ENCODE data around the gene EPB41L4B. TPM values are rescaled to one million over a fixed set of nuclear protein-coding genes. Genes with fewer than 3 reads are reported as not detected.
A peak's percentile ranks its signal among the peaks of the same experiment; 100 is the strongest.
"Not testable (repeated sequence)": the region's sequence is repeated elsewhere in the genome, so short reads cannot be mapped to it uniquely, and the experiment has no call there.

Gene EPB41L4B
- total RNA-seq (2014; rRNA removed; shearing (Covaris generic)), result 12.9 and 14.0 TPM in 2 replicates

GRCh38 chr9:109320742-109321448 lies at the start of gene EPB41L4B:
TSS of gene EPB41L4B (minus strand) at chr9:109321059. CDS start at chr9:109320446, 613 bp downstream.
- DNase-seq (ENCODE audit: low read depth), result peak; percentile 97

DNA sequence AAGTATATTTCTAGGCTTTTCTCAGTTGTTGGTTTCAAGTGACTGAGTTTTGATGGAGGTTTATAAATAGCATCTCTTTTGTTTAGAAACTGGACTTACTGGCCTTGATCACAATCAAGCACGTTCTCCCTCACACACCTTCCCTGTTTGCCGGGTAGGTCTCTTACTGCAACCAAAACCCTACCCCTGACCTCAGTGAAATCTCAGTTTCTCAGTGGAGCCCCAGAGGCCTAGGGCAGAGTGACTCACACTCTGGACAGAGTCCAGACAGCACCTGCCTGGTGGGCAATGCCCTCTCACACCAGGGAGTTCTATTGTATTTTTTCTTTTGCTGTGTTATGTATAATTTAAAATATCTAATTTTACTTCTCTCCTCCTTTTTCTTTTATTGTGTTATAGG lies 48.4 kb upstream of the EPB41L4B start:
- no peak for DNase-seq (ENCODE audit: low read depth)

GRCh38 chr9:109360771-109361170 lies 39.9 kb upstream of the EPB41L4B start:
- no peak for DNase-seq (ENCODE audit: low read depth)

DNA sequence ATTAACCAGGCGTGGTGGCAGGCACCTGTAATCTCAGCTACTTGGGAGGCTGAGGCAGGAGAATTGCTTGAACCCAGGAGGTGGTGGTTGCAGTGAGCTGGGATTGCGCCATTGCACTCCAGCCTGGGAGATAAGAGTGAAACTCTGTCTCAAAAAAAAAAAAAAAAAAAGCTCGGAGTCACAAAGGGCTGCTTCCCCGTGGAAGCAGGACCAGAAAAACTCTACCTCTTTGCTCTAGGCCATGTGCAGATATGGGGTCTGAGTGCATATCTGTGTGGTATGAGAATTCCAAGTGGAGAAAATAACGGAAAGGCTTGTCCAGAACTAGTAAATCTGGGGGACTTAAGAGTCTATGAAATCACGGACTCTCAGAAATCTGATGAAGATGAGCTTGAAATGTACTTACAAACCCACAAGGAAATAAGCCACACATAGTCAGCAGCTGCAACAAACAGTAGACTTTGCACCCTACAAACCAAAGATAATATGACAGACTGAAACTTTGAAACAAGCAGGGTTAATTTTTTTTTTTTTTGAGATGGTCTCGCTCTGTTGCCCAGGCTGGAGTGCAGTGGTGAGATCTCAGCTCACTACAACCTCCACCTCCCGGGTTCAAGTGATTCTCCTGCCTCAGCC lies 38.2 kb upstream of the EPB41L4B start:
- DNase-seq (ENCODE audit: low read depth), result not testable (repeated sequence)

- DNase-seq (ENCODE audit: low read depth), result peak; percentile 78
Observed at GRCh38 chr9:109355564-109356297, 34.9 kb upstream of the EPB41L4B start.

DNA sequence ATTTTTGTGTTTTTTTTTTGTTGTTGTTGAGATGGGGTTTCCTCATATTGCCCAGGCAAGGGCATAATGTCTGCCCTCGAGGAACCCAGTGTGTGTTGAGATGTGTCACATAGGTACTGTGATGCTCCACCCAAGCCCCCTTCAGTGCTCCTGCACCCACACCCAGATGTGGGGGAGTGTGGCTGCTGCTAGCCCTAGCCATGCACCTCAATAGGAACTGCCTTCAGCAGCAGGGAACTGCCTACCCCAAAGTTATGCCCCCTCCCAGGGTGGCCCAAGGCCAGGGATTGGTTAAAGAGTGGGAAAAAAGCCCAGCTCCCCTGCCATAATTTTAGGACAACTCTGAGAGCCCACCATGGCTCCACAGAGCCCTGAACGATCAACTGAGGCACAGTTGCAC lies 33.3 kb upstream of the EPB41L4B start:
- DNase-seq (ENCODE audit: low read depth), result no peak

DNA sequence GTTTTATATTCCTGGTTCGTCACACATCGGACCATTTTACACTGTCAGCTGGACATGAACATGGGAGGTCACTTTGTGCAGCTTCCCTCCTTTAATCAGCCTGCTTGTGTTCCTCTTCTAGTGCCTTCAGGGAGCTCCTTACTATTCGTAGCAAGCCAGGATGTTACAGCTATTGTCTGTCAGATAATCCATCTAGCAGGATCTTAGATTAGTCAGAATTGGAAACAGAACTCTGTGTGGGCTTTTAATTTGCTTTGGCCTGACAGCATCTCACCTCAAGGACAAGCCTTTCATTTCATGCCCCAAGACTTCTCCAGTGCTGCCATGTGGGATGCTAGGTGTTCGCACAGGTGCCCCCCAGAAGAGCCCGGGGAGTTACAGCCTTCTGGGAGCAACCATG lies 30.2 kb upstream of the EPB41L4B start:
- no peak for DNase-seq (ENCODE audit: low read depth)

GRCh38 chr9:109349421-109349846 lies 28.6 kb upstream of the EPB41L4B start:
- peak; percentile 80 for DNase-seq (ENCODE audit: low read depth)

DNA sequence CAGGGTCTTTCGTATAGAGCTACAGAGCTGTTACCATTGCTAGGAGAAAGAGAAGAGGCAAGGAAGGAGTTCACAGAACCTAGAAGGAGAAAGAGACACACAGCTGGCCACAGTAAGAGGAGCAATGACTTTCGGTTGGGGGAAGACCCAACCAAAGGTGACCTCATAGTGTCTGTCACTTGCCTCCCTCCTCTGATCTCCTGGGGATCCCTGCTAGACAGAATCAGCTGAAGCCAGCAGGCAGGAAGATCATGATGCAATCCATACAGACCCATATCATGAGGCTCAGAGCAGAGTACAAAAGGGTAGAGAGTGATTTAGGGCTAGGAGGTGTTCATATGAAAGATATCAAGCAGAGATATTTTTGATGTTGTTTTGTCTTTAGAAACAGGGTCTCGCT lies 26.0 kb upstream of the EPB41L4B start:
- DNase-seq (ENCODE audit: low read depth), result no peak

GRCh38 chr9:109344866-109345265 lies 24.0 kb upstream of the EPB41L4B start:
- DNase-seq (ENCODE audit: low read depth), result no peak

GRCh38 chr9:109342878-109343277 lies 22.0 kb upstream of the EPB41L4B start:
- no peak for DNase-seq (ENCODE audit: low read depth)

GRCh38 chr9:109341561-109341960 lies 20.7 kb upstream of the EPB41L4B start:
- no peak for DNase-seq (ENCODE audit: low read depth)

DNA sequence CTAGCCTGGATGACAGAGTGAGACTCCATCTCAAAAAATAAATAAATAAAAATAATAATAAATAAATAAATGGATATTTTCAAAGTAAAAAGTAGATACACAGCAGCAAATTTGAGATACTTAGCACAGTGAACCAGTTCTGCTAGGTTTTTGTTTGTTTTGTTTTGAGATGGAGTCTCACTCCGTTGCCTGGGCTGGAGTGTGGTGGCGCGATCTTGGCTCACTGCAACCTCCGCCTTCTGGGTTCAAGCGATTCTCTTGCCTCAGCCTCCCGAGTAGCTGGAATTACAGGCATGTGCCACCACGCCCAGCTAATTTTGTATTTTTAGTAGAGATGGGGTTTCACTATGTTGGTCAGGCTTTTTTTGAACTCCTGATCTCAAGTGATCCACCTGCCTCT lies 20.1 kb upstream of the EPB41L4B start:
- DNase-seq (ENCODE audit: low read depth), result not testable (repeated sequence)

GRCh38 chr9:109336409-109336808 lies 15.6 kb upstream of the EPB41L4B start:
- DNase-seq (ENCODE audit: low read depth), result no peak

GRCh38 chr9:109335929-109336328 lies 15.1 kb upstream of the EPB41L4B start:
- no peak for DNase-seq (ENCODE audit: low read depth)

DNA sequence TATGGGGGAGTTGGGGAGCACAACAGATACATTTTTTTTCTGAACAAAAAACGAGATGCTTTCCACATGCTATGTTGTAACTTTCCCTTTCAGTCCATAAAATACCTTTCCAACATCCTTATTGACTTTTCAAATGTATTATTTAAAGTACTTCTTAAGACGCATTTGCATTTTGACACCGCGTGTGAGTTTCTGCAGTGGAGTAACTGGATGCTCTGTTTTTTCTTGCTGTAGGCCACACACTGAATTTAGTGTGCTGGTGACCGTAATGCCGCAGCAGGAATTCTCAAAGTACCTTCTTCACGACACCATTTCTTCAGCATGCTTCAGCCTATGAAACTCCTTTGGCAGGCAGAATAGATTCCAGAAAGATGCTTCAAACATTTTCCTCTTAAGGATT lies 14.3 kb upstream of the EPB41L4B start:
- DNase-seq (ENCODE audit: low read depth), result no peak

- DNase-seq (ENCODE audit: low read depth), result no peak
Observed at GRCh38 chr9:109331353-109331752, 10.5 kb upstream of the EPB41L4B start.

DNA sequence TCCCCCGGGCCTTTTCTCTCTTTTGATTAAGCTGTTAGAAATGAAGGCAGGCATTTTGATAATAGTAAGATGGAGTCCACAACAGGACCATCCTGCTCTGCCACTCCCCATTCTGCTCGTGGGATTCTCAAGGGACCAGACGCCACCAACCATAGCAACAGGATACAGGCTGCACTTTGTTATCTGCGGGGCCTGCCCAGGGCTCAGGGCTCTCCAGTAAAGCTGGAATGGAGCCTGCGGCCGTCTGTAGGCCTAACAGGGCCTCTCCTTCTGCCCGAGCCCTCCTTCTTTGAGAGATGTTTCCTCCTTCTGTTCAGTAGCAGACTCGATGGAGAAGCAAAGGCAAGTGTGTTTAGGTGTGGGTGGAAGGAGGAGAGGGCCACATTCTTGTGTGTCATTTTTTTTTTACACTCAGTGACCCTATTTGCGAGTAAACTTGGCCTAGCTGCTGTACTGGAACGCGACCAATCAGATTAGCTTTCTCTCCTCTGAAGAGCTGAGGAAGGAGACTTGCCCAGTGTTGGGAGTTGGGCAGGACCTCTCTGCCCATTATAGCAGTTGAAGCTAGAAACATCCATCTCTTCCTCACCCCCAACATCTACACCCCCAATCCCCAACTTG lies 8.9 kb upstream of the EPB41L4B start:
- DNase-seq (ENCODE audit: low read depth), result peak; percentile 72

- peak; percentile 93 for DNase-seq (ENCODE audit: low read depth)
Observed at GRCh38 chr9:109328978-109329637, 8.2 kb upstream of the EPB41L4B start.

GRCh38 chr9:109325089-109325488 lies 4.2 kb upstream of the EPB41L4B start:
- no peak for DNase-seq (ENCODE audit: low read depth)

DNA sequence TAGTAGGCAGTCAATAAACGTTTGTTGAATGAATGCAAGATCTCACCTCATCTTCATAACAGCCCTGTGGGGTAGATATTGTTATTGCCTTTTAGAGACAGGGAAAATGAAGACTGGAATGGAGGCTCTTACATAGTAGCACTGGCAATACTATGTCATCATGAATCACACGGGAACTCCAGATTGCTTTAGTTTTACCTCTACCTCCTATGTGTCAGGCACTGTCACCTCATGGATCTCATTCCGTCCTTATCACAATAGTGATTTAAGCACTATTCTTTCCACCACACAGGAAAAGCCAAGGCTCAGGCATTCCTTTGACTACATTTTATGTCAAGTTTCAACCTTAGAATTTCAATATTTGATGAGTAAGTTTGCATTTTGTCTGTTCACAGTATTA lies 2.9 kb upstream of the EPB41L4B start:
- no peak for DNase-seq (ENCODE audit: low read depth)

DNA sequence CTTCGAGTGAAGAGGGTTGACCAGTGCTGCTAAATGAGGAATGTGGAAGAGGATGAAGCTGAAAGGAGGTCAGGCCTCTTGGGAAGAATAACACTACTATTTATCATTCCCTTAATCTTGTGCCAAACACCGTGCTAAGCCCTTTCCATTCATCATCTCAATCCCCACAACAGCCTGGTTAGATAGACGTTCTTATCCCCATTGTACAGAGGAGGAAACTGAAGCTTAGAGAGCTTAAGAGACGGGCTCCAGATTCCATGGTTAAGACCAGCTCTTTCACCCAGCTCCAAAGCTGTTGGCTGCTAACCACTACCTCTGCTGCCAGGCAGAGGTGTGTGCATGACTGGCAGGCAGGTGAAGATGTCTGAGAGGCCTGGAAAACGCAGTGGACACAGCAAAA lies 868 bp upstream of the EPB41L4B start:
- DNase-seq (ENCODE audit: low read depth), result no peak

Measured in Daoy (cell line).